IPS DF 4.7 (cell line): Measurements from ENCODE around the gene KLF5.
"Not testable (repeated sequence)": the region's sequence is repeated elsewhere in the genome, so short reads cannot be mapped to it uniquely, and the experiment has no call there.

Source experiments
- DNase-seq: peaks from one replicate; pipeline ENCODE4 v3.0.0-alpha.2; 2013; ENCODE audit warnings: low spot score; ENCODE audit errors: extremely low read depth

The KLF5 gene

GRCh38 chr13:73082895-73083294, 24.1 kb downstream of the KLF5 start:
- no peak for DNase-seq

- DNase-seq: no peak
Measured at GRCh38 chr13:73088332-73088935, 29.6 kb downstream of the KLF5 start.

- DNase-seq: no peak
Measured at GRCh38 chr13:73089213-73089612, 30.4 kb downstream of the KLF5 start.

GRCh38 chr13:73090116-73090822, 31.5 kb downstream of the KLF5 start:
- DNase-seq: peak; percentile 76

GRCh38 chr13:73090823-73091187, 32.0 kb downstream of the KLF5 start:
- DNase-seq: no peak

- DNase-seq: no peak
Measured at GRCh38 chr13:73092829-73093228, 34.0 kb downstream of the KLF5 start.

GRCh38 chr13:73096173-73096572, 37.4 kb downstream of the KLF5 start:
- DNase-seq: no peak

GRCh38 chr13:73096638-73097037, 37.8 kb downstream of the KLF5 start:
- DNase-seq: no peak

GRCh38 chr13:73100781-73101180, 42.0 kb downstream of the KLF5 start:
- DNase-seq: not testable (repeated sequence)

GRCh38 chr13:73101351-73102007, 42.7 kb downstream of the KLF5 start:
- no peak for DNase-seq

GRCh38 chr13:73103238-73103637, 44.4 kb downstream of the KLF5 start:
- no peak for DNase-seq

- no peak for DNase-seq
Measured at GRCh38 chr13:73106513-73107178, 47.8 kb downstream of the KLF5 start.

GRCh38 chr13:73107481-73107880, 48.7 kb downstream of the KLF5 start:
- DNase-seq: no peak

- DNase-seq: no peak
Measured at GRCh38 chr13:73107970-73108369, 49.2 kb downstream of the KLF5 start.

- no peak for DNase-seq
Measured at GRCh38 chr13:73109288-73109899, 50.6 kb downstream of the KLF5 start.

- DNase-seq: no peak
Measured at GRCh38 chr13:73109969-73110368, 51.2 kb downstream of the KLF5 start.

- no peak for DNase-seq
Measured at GRCh38 chr13:73110814-73111213, 52.0 kb downstream of the KLF5 start.

- DNase-seq: no peak
Measured at GRCh38 chr13:73111331-73111730, 52.5 kb downstream of the KLF5 start.

GRCh38 chr13:73119612-73120011, 60.8 kb downstream of the KLF5 start:
- DNase-seq: no peak
